ENCODE results near the gene DENR.

The DENR gene

DNA sequence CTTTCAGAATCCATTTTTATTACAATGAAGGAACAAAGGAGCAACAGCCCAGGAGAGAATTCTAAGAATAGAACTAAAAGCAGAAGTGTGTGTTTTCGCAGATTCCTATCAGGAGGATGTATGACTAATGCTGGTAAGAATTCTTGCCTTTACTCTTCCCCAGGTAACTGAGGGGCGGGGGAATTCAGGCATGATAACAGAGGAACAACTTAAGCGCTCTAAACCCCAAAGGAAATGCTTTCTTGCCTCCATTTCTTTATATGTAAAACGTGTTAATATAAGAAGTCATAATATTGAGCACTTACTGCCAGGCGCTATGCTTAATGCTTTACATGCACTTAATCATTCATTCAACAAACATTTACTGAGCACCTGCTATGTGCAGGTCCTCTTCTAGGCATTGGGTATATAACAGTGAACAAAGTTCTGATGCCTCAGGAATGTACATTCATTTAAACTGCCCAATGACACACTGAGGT lies 26.5 kb upstream of the DENR start:
- Histone ChIP-seq H3K4me3 (ENCODE audit: low read depth, low read length, poor library complexity, severe bottlenecking) (no peak overlapping the region), H3K9me2 (ENCODE audit: low read depth, low read length) (no peaks in the 10 kb centered on the region), H3K9ac (ENCODE audit: low read length) (no peak overlapping the region), H3K27me3 (ENCODE audit: insufficient read depth, low read length) (no peaks in the 10 kb centered on the region), H3K79me2 (ENCODE audit: insufficient read depth, low read length) (no peaks in the 10 kb centered on the region), H3K9me3 (ENCODE audit: low read length) (no peaks in the 10 kb centered on the region), H3K36me3 (ENCODE audit: insufficient read depth, low read length) (no peaks in the 10 kb centered on the region), H3K27ac (ENCODE audit: low read depth, low read length, poor library complexity, severe bottlenecking) (no peak overlapping the region), H3K4me2 (ENCODE audit: low read length) (no peak overlapping the region), H3K4me1 (ENCODE audit: insufficient read depth, low read length, severe bottlenecking) (peaks cover 14% of the 10 kb centered on the region), H2AFZ (ENCODE audit: low read length) (no peak overlapping the region), H3F3A (ENCODE audit: insufficient read depth, low read length) (no peaks in the 10 kb centered on the region), H4K20me1 (ENCODE audit: insufficient read depth, low read length) (no peaks in the 10 kb centered on the region)
- TF ChIP-seq EZH2 (IDR thresholded peaks at IDR 0.05; ENCODE audit: borderline replicate concordance, low read length) (no peak), CTCF (IDR thresholded peaks at IDR 0.05; ENCODE audit: low read length) (no peak)

GRCh38 chr12:122729583-122730214 lies 22.9 kb upstream of the DENR start:
- Histone ChIP-seq H3K27ac (ENCODE audit: low read depth, low read length, poor library complexity, severe bottlenecking) (no peak overlapping the region), H3K9me2 (ENCODE audit: low read depth, low read length) (no peaks in the 10 kb centered on the region), H3K27me3 (ENCODE audit: insufficient read depth, low read length) (no peaks in the 10 kb centered on the region), H3K79me2 (ENCODE audit: insufficient read depth, low read length) (no peaks in the 10 kb centered on the region), H4K20me1 (ENCODE audit: insufficient read depth, low read length) (no peaks in the 10 kb centered on the region), H3K9me3 (ENCODE audit: low read length) (no peaks in the 10 kb centered on the region), H2AFZ (ENCODE audit: low read length) (no peak overlapping the region), H3K9ac (ENCODE audit: low read length) (no peak overlapping the region), H3K4me3 (ENCODE audit: low read depth, low read length, poor library complexity, severe bottlenecking) (no peak overlapping the region), H3K36me3 (ENCODE audit: insufficient read depth, low read length) (no peaks in the 10 kb centered on the region), H3K4me1 (ENCODE audit: insufficient read depth, low read length, severe bottlenecking) (peaks cover 24% of the 10 kb centered on the region), H3F3A (ENCODE audit: insufficient read depth, low read length) (no peaks in the 10 kb centered on the region), H3K4me2 (ENCODE audit: low read length) (no peak overlapping the region)
- TF ChIP-seq CTCF (IDR thresholded peaks at IDR 0.05; ENCODE audit: low read length) (no peak), EZH2 (IDR thresholded peaks at IDR 0.05; ENCODE audit: borderline replicate concordance, low read length) (no peak)

GRCh38 chr12:122730215-122731014 lies 22.2 kb upstream of the DENR start, which contains the start of gene HCAR1:
Gene HCAR1 (minus strand): TSS chr12:122730844. CDS start chr12:122730339, 505 bp downstream.
- H3K9me2 ChIP-seq (ENCODE audit: low read depth, low read length): no peaks in the 10 kb centered on the region
- H4K20me1 ChIP-seq (ENCODE audit: insufficient read depth, low read length): no peaks in the 10 kb centered on the region
- no peak within 1 kb of the TSS for H3K9ac ChIP-seq (ENCODE audit: low read length)
- no peaks in the 10 kb centered on the region for H3K36me3 ChIP-seq (ENCODE audit: insufficient read depth, low read length)
- H3K79me2 ChIP-seq (ENCODE audit: insufficient read depth, low read length): no peaks in the 10 kb centered on the region
- H3K4me1 ChIP-seq (ENCODE audit: insufficient read depth, low read length, severe bottlenecking): peaks cover 19% of the 10 kb centered on the region
- no peaks in the 10 kb centered on the region for H3K27me3 ChIP-seq (ENCODE audit: insufficient read depth, low read length)
- no peak within 1 kb of the TSS for H3K4me2 ChIP-seq (ENCODE audit: low read length)
- H3F3A ChIP-seq (ENCODE audit: insufficient read depth, low read length): no peaks in the 10 kb centered on the region
- no peak within 1 kb of the TSS for H3K27ac ChIP-seq (ENCODE audit: low read depth, low read length, poor library complexity, severe bottlenecking)
- H3K4me3 ChIP-seq (ENCODE audit: low read depth, low read length, poor library complexity, severe bottlenecking): no peak within 1 kb of the TSS
- no peak within 1 kb of the TSS for H2AFZ ChIP-seq (ENCODE audit: low read length)
- H3K9me3 ChIP-seq (ENCODE audit: low read length): no peaks in the 10 kb centered on the region
- TF ChIP-seq CTCF (IDR thresholded peaks at IDR 0.05; ENCODE audit: low read length): no peak
- TF ChIP-seq EZH2 (IDR thresholded peaks at IDR 0.05; ENCODE audit: borderline replicate concordance, low read length): no peak
